ENCODE measurements around the gene GPR146. TPM values are rescaled to one million over a fixed set of nuclear protein-coding genes. Genes with fewer than 3 reads are reported as not detected.

The GPR146 gene
- total RNA-seq, 2 donors from 2014 or later, result 13.4 to 18.6 TPM

DNA sequence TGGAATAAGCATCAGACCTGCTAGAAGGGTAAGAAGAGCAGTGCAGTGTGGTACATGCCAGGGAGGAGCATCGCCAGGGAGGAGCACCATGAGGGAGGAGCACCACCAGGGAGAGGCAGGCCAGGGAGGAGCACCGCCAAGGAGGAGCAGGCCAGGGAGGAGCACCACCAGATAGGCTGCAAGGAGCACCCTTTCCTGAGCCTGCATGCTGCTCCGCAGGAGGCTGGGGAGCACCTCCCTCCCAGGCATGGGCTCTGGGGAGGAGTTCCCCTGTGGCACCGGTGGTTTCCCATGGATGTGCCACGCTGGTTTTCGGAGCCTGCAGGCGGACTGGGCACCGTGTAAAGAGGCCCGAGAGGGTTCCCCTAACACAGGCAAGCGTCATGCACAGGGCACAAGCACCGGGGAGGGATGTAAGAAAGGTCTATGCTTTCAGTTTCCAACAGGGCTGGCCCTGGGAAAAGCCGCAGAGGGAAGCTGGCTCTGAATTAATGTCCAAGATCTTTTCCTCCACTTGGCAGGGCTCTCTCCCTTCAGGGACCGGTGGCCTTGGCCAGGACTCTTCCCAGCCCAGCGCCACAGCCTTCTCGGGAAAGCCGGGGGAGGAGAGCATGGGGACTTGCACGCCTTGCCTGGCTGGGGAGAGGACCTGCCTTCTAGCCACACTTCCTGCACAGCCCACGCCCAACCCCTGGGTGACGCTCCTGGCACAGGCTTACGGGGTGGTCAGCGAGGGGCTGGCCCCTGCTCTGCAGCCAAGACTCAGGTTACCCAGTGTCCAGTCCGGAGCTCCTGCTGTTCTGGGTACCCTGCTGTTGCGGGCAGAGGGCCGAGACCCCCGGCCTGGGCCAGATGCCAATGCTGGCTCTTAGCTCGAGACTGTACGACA, 32.1 kb downstream of the GPR146 start:
- H3K9me3 ChIP-seq, result no peaks in the 10 kb centered on the region
- H3K27ac ChIP-seq, result peak overlapping the region in 1 of 2 donors; percentile 0
- peak overlapping the region in 1 of 2 donors; percentile 32 for H3K4me3 ChIP-seq
- no peaks in the 10 kb centered on the region for H3K36me3 ChIP-seq
- peak; percentile 62 for DNase-seq (ENCODE audit: low spot score)
- no peak for TF ChIP-seq CTCF (IDR thresholded peaks at IDR 0.05)
- H3K4me1 ChIP-seq, result peaks cover 0 to 9% of the 10 kb centered on the region in 2 donors
- no peaks in the 10 kb centered on the region for H3K27me3 ChIP-seq

DNA sequence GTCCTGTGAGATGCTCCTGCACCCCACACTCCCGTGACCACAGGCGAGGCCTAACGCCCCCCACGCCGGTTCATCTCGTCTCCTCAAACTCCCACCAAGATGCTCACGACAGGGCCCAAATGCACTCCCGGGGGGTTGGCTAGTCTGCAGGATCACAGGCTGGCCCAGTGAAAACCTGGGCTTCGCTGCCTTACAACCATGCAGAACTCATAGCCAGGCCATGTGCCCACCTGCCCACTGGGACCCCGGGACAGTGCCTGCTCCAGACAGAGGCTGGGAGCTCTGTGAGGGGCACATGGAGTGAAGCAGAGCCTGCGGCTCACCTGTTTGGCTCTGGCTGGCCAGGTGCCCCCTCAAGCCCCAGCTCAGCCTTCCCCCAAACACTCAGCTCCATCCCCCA, 34.2 kb downstream of the GPR146 start:
- Histone ChIP-seq H3K4me1 (peaks cover 0 to 24% of the 10 kb centered on the region in 2 donors), H3K9me3 (no peaks in the 10 kb centered on the region), H3K27ac (no peak overlapping the region), H3K27me3 (no peaks in the 10 kb centered on the region), H3K36me3 (no peaks in the 10 kb centered on the region), H3K4me3 (no peak overlapping the region)
- no peak for DNase-seq (ENCODE audit: low spot score)
- TF ChIP-seq CTCF (IDR thresholded peaks at IDR 0.05), result no peak

DNA sequence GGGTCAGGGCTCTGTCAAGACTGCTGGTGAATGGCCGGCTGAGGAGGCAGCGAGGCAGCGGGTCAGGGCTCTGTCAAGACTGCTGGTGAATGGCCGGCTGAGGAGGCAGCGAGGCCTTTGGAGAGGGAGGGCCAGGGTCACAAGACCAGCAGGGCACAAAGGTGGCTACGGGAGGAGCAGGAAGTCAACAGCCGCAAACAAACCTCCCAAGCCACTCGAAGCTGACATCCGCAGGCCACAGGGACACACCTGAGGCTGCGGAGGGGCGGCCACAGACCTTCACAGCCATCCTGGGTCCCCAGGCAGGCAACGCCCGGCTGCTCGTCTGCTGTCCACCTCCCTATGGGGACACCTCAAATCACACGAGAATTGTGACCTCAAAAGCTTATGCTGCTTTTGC, 34.6 kb downstream of the GPR146 start:
- H3K27ac ChIP-seq, result no peak overlapping the region
- TF ChIP-seq CTCF (IDR thresholded peaks at IDR 0.05), result no peak
- no peaks in the 10 kb centered on the region for H3K36me3 ChIP-seq
- H3K4me3 ChIP-seq, result no peak overlapping the region
- no peak for DNase-seq (ENCODE audit: low spot score)
- H3K4me1 ChIP-seq, result peaks cover 0 to 24% of the 10 kb centered on the region in 2 donors
- H3K9me3 ChIP-seq, result no peaks in the 10 kb centered on the region
- no peaks in the 10 kb centered on the region for H3K27me3 ChIP-seq

- H3K4me3 ChIP-seq, result no peak overlapping the region
- no peaks in the 10 kb centered on the region for H3K27me3 ChIP-seq
- no peak overlapping the region for H3K27ac ChIP-seq
- no peaks in the 10 kb centered on the region for H3K36me3 ChIP-seq
- no peak for DNase-seq (ENCODE audit: low spot score)
- no peaks in the 10 kb centered on the region for H3K9me3 ChIP-seq
- H3K4me1 ChIP-seq, result peaks cover 0 to 24% of the 10 kb centered on the region in 2 donors
- TF ChIP-seq CTCF (IDR thresholded peaks at IDR 0.05), result no peak
Observed at GRCh38 chr7:1079546-1079945, 35.2 kb downstream of the GPR146 start.

DNA sequence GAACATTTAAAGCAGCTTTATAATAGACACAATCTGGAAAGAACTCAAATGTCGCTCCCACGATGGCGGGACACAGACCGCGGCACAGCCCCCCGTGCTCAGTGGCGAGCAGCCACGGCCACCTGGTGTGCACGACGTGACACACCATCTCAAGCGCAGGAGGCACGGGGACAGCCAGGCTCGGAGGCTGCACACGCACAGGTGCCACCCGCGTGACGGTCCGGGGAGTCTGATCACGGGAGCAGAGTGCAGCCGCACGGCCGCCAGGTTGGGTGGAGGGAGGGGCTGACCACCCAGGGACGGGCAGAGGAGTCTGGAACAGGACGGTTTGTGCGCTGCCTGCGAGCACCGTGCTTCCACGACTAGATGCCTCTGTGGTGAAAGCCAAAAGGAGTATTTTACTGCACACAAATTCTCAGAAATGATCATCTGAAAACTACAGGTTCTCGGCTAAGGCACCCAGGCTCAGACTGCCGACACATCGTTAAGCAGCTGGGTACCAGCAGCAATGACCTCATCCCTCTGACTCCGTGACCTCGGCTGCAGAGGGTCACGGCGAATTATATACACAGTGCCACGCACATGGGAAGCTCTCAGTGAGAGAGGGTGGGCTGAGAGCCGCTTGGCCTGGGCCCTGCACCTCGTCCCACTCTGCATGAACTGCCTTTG, 36.0 kb downstream of the GPR146 start:
- H3K9me3 ChIP-seq, result no peaks in the 10 kb centered on the region
- H3K27me3 ChIP-seq, result no peaks in the 10 kb centered on the region
- H3K4me3 ChIP-seq, result no peak overlapping the region
- TF ChIP-seq CTCF (IDR thresholded peaks at IDR 0.05), result no peak
- no peaks in the 10 kb centered on the region for H3K36me3 ChIP-seq
- DNase-seq (ENCODE audit: low spot score), result no peak
- H3K27ac ChIP-seq, result no peak overlapping the region
- H3K4me1 ChIP-seq, result peaks cover 0 to 24% of the 10 kb centered on the region in 2 donors

Data from right atrium auricular region (tissue), 2 donors.